T-cell (primary cell): ENCODE data around the gene GRM8. TPM values are rescaled to one million over a fixed set of nuclear protein-coding genes. Genes with fewer than 3 reads are reported as not detected.
A peak's percentile ranks its signal among the peaks of the same experiment; 100 is the strongest.

Experiments used
- ATAC-seq, 4 experiments: fragments of 200-7000 bp in 3 of 4; fragments of 150-1000 bp in 1 of 4; cut with Tn5 transposase; replicated peaks in 1 of 4; 1 replicate in 3 of 4; 2 replicates in 1 of 4; pipeline ENCODE4 v1.10.0; 2021; ENCODE audit warnings: moderate library complexity in 3 of 4, mild to moderate bottlenecking in 2 of 4, moderate number of reproducible peaks in 1 of 4
- CTCF ChIA-PET, 2 donors: fragments of 300-600 bp; sonication (Branson Sonifier 250); formaldehyde crosslinking; loops; one replicate each; lab custom pipeline; 2022; ENCODE audit warnings: antibody characterized with exemption in 2 of 2; lab: Charles Lee
- POLR2A ChIA-PET, 2 donors: fragments of 300-600 bp; sonication (Branson Sonifier 250); formaldehyde crosslinking; loops; one replicate each; lab custom pipeline; 2022; ENCODE audit warnings: antibody characterized with exemption in 2 of 2; lab: Charles Lee
- DNase-seq, 35 experiments: peaks; one replicate each; pipeline versions ENCODE4 v3.0.0 to v3.0.0-alpha.2; 2013 to 2023
- H3K27ac ChIP-seq: one replicate; pipeline ENCODE4 v1.5.1; 2013; ENCODE audit warnings: low read length
- H3K27me3 ChIP-seq, 2 experiments: replicated peaks in 1 of 2; 1 replicate in 1 of 2; 2 replicates in 1 of 2; pipeline versions ENCODE4 v1.6.1 to v1.7.0; 2013; ENCODE audit warnings: low read length in 1 of 2, mixed read lengths in 1 of 2; ENCODE audit not compliant: control insufficient read depth in 2 of 2, insufficient read depth in 2 of 2; ENCODE audit errors: extremely low read depth in 1 of 2
- H3K36me3 ChIP-seq, 2 donors: 1 replicate in 1 of 2; 2 replicates in 1 of 2; pipeline versions ENCODE4 v1.6.1 to v1.7.0; 2013; ENCODE audit warnings: low read length in 1 of 2; ENCODE audit not compliant: control insufficient read depth in 2 of 2, insufficient read depth in 1 of 2; ENCODE audit errors: extremely low read depth in 1 of 2
- H3K4me1 ChIP-seq, 2 experiments: 1 replicate in 1 of 2; 2 replicates in 1 of 2; pipeline versions ENCODE4 v1.6.1 to v1.7.0; 2013; ENCODE audit warnings: low read length in 2 of 2, mixed read lengths in 1 of 2; ENCODE audit not compliant: insufficient read depth in 2 of 2, control insufficient read depth in 1 of 2; ENCODE audit errors: extremely low read depth in 1 of 2
- H3K4me3 ChIP-seq, 2 donors: 1 replicate in 1 of 2; 2 replicates in 1 of 2; pipeline versions ENCODE4 v1.5.1 to v1.7.0; 2013; ENCODE audit warnings: mild to moderate bottlenecking in 2 of 2, low read length in 1 of 2, moderate library complexity in 1 of 2; ENCODE audit not compliant: control insufficient read depth in 1 of 2; ENCODE audit errors: extremely low read depth in 1 of 2
- H3K9me3 ChIP-seq: 2 replicates; pipeline ENCODE4 v1.7.0; 2013
- H3K27ac Mint-ChIP-seq, 2 donors: one replicate each; pipeline ENCODE4 v1.8.0; 2020 to 2021; ENCODE audit warnings: mild to moderate bottlenecking in 2 of 2, mixed read lengths in 2 of 2
- H3K27me3 Mint-ChIP-seq, 2 donors: one replicate each; pipeline ENCODE4 v1.8.0; 2021 to 2022; ENCODE audit warnings: mixed read lengths in 2 of 2
- H3K36me3 Mint-ChIP-seq: one replicate; pipeline ENCODE4 v1.8.0; 2021; ENCODE audit warnings: mixed read lengths
- H3K4me1 Mint-ChIP-seq, 3 donors: one replicate each; pipeline ENCODE4 v1.8.0; 2020 to 2022; ENCODE audit warnings: mixed read lengths in 3 of 3, mild to moderate bottlenecking in 1 of 3
- H3K4me3 Mint-ChIP-seq, 3 donors: one replicate each; pipeline ENCODE4 v1.8.0; 2020 to 2022; ENCODE audit warnings: mild to moderate bottlenecking in 3 of 3, mixed read lengths in 3 of 3, moderate library complexity in 3 of 3
- H3K9me3 Mint-ChIP-seq, 3 donors: one replicate each; pipeline ENCODE4 v1.8.0; 2020 to 2022; ENCODE audit warnings: mixed read lengths in 3 of 3
- WGBS: methylation state at CpG from one replicate; pipeline ENCODE4 v1.1.5; 2013; ENCODE audit warnings: missing lambda C conversion rate; ENCODE audit not compliant: insufficient coverage; 5-methylcytosine and 5-hydroxymethylcytosine counted together
- total RNA-seq, 35 experiments: library from RNA in 6 of 35; stranded (reverse) in 6 of 35; fragments of 120-200 nt in 1 of 35; gene quantifications; one replicate each; pipeline versions ENCODE4 v1.2.1 to v1.2.4 and lab custom pipeline; 2013 to 2026

GRM8 gene
- total RNA-seq, 5 donors from 2014 or later (not counting 1 experiment from before 2014, with no cell fraction given): not detected

DNA sequence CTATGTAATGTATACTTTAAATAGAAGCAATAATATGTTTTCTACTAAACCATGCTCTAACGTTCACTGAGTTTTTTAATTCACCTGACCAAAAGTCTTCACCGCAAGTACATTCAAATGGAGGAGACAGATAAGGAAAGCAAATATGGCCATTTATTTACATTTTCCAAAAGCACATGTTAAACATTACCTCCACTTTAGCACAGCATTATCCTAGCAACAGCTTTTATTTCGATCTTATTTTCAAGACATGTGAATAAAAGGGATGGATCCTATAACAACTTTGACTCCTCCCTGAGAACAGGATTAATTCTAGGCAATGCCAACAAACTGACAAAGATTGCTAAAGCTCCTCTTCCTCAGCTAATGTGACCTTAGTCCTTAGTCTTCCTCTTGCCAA is 11.5 kb upstream of the GRM8 start:
- no peaks in the 10 kb centered on the region for H3K9me3 ChIP-seq
- H3K4me1 Mint-ChIP-seq: peaks cover 0 to 7% (median under 1%) of the 10 kb centered on the region in 3 donors
- peaks cover 3 to 5% of the 10 kb centered on the region in 2 experiments for H3K27me3 ChIP-seq
- ChIA-PET CTCF (no interaction called here), POLR2A (no interaction called here)
- H3K36me3 ChIP-seq: no peaks in the 10 kb centered on the region
- no peak overlapping the region for H3K4me3 Mint-ChIP-seq
- ATAC-seq: no peak
- no peak overlapping the region for H3K4me3 ChIP-seq
- no peak overlapping the region for H3K27ac ChIP-seq
- H3K27me3 Mint-ChIP-seq: peaks cover 30 to 47% of the 10 kb centered on the region in 2 donors
- H3K27ac Mint-ChIP-seq: no peak overlapping the region
- WGBS: 83% methylated on average over 2 of the region's 3 CpGs
- no peaks in the 10 kb centered on the region for H3K4me1 ChIP-seq
- no peak for DNase-seq
- H3K36me3 Mint-ChIP-seq: no peaks in the 10 kb centered on the region
- peaks cover 0 to 6% (median 0%) of the 10 kb centered on the region in 3 donors for H3K9me3 Mint-ChIP-seq

DNA sequence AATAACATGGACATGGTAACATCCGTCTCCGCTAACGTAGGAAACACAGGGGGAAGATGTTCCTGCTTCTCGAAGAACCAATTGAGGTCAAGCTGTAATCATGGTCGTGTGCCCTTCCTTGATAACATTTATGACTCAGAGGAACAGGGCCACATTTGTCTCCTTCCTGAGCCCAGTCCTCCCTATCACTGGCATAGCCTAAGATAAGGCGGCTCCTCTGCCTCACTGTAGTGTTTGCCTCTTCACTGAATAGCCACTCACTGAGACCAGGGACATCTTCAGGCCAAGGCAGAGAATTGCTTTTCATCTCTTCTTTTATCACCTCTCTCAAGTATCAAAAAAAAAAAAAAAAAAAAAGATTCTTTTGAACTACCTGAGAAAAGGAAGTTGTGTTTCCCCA is 5.4 kb upstream of the GRM8 start:
- Mint-ChIP-seq H3K36me3 (no peaks in the 10 kb centered on the region), H3K9me3 (peaks cover 0 to 9% (median 0%) of the 10 kb centered on the region in 3 donors), H3K4me3 (no peak overlapping the region), H3K4me1 (peaks cover 12 to 18% (median 13%) of the 10 kb centered on the region in 3 donors), H3K27me3 (peaks cover 46 to 62% of the 10 kb centered on the region in 2 donors), H3K27ac (no peak overlapping the region)
- H3K4me1 ChIP-seq: peaks cover 0 to 5% of the 10 kb centered on the region in 2 experiments
- H3K9me3 ChIP-seq: no peaks in the 10 kb centered on the region
- peaks cover 8 to 35% of the 10 kb centered on the region in 2 experiments for H3K27me3 ChIP-seq
- no peak overlapping the region for H3K27ac ChIP-seq
- POLR2A ChIA-PET: interaction anchor here in 1 of 2 donors (0.5 kb wide), 1 partner anchor 35 kb away, joined by 3 read pairs; no protein-coding TSS in a partner anchor
- ATAC-seq (no peak), DNase-seq (no peak)
- CTCF ChIA-PET: interaction anchor here in 1 of 2 donors (0.5 kb wide), 1 partner anchor 1370 kb away, joined by 4 read pairs; no protein-coding TSS in a partner anchor
- no peaks in the 10 kb centered on the region for H3K36me3 ChIP-seq
- WGBS: 66% methylated on average over 5 of the region's 6 CpGs
- H3K4me3 ChIP-seq: no peak overlapping the region

DNA sequence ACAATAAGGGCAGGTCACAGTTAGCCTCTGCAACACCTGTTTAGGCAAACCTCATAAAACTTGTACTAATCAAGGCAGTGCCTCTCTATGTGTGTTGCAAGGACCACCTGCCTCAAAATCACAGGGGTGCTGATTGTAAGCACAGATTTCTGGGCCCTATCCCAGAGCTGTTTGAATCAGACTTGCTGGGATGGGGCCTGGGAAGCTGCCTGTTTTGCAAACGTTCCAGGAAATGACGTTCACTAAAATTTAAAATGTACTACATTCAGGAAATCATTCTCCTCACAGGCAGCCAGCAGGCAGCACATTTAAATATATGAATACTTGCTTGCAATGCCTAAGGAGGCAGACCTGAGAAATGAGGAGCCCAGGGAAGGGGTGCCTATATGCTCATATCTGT is 4.3 kb upstream of the GRM8 start:
- H3K27ac ChIP-seq: no peak overlapping the region
- no peak for ATAC-seq
- no peak overlapping the region for H3K4me3 ChIP-seq
- no CpG with 5 or more reads among the region's 2 CpGs for WGBS
- no peaks in the 10 kb centered on the region for H3K9me3 ChIP-seq
- H3K36me3 ChIP-seq: no peaks in the 10 kb centered on the region
- no peaks in the 10 kb centered on the region for H3K36me3 Mint-ChIP-seq
- H3K27me3 ChIP-seq: peaks cover 8 to 42% of the 10 kb centered on the region in 2 experiments
- peaks cover 46 to 62% of the 10 kb centered on the region in 2 donors for H3K27me3 Mint-ChIP-seq
- DNase-seq: no peak
- H3K4me3 Mint-ChIP-seq: no peak overlapping the region
- ChIA-PET POLR2A (interaction anchor here in 1 of 2 donors (0.6 kb wide), 1 partner anchor 96 kb away, joined by 3 read pairs; no protein-coding TSS in a partner anchor), CTCF (no interaction called here)
- peaks cover 0 to 9% (median 0%) of the 10 kb centered on the region in 3 donors for H3K9me3 Mint-ChIP-seq
- peaks cover 17 to 24% (median 18%) of the 10 kb centered on the region in 3 donors for H3K4me1 Mint-ChIP-seq
- no peak overlapping the region for H3K27ac Mint-ChIP-seq
- H3K4me1 ChIP-seq: peaks cover 3 to 14% of the 10 kb centered on the region in 2 experiments

DNA sequence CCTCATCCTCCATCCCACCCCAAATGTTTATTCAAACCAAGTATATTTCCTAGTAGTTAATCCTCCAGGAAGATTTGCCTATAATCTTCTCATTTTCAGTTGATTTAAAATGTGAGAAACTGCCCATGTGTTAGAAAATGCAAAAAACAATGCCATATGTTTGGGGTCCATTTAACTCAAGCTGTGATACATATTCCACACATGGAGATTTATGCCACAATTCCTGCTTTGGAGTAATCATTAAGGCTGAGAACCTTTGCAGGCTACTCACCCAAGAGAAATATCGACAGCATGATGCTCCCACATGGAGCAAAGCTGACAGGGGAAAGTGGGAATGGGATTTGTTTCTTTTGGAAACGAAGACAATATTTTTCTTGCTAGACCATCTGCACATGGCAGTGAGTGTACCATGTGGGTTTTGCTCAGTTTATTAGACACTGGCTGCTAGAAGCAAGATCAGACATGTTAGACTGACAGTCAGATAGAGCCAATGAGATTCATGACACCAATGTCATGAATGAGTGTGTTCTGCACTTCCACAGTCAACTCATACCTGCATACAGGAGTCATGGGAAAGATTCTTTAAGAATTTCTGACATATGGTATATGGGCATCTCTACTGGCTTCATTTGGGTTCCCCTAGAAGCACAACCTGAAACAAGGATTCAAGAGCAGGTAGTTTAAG is 3.4 kb upstream of the GRM8 start:
- peaks cover 0 to 9% (median 0%) of the 10 kb centered on the region in 3 donors for H3K9me3 Mint-ChIP-seq
- Histone ChIP-seq H3K36me3 (no peaks in the 10 kb centered on the region), H3K27ac (no peak overlapping the region), H3K27me3 (peaks cover 8 to 48% of the 10 kb centered on the region in 2 experiments), H3K4me1 (peaks cover 6 to 23% of the 10 kb centered on the region in 2 experiments), H3K9me3 (no peaks in the 10 kb centered on the region), H3K4me3 (no peak overlapping the region)
- no peak overlapping the region for H3K4me3 Mint-ChIP-seq
- H3K4me1 Mint-ChIP-seq: peaks cover 23 to 30% (median 25%) of the 10 kb centered on the region in 3 donors
- WGBS: 33% methylated on average over 2 of the region's 2 CpGs
- ChIA-PET POLR2A (no interaction called here), CTCF (no interaction called here)
- ATAC-seq (no peak), DNase-seq (no peak)
- no peak overlapping the region for H3K27ac Mint-ChIP-seq
- H3K27me3 Mint-ChIP-seq: peaks cover 46 to 60% of the 10 kb centered on the region in 2 donors
- H3K36me3 Mint-ChIP-seq: no peaks in the 10 kb centered on the region

DNA sequence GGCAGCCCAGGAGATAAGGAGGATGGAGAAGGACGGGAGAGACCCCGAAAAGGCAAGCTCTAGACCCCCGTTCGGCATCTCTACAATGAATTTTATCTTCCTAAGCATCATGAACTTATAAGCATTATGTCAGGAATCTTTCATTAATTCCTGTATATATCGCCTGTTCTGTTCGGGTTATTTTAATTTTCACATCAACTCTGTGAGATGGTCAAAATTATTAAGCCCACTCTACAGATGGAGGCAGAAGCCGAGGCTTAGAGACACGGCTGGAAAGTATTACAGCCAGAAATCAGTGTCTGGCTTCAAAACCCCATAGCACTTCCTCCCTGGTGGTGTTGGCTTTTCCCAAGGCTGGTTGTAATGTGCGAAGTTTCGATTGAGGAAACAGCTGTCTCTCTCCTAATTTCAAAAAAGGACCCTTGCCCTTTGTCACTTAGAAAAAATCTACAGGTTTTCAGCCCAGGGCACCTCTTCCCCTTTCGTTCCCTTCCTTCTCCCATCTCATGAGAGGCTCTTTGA is 1.5 kb upstream of the GRM8 start:
- no peak for ATAC-seq
- no peaks in the 10 kb centered on the region for H3K9me3 ChIP-seq
- H3K4me1 ChIP-seq: peaks cover 6 to 28% of the 10 kb centered on the region in 2 experiments
- H3K4me3 ChIP-seq: peak overlapping the region in 1 of 2 donors; percentile 92
- peaks cover 62 to 68% of the 10 kb centered on the region in 2 donors for H3K27me3 Mint-ChIP-seq
- H3K27ac ChIP-seq: no peak overlapping the region
- peaks cover 18 to 59% of the 10 kb centered on the region in 2 experiments for H3K27me3 ChIP-seq
- WGBS: 40% methylated on average over 1 of the region's 11 CpGs
- H3K36me3 Mint-ChIP-seq: no peaks in the 10 kb centered on the region
- CTCF ChIA-PET: interaction anchor here (0.6 to 1.5 kb wide), 8 partner anchors 8 to 188 kb away, joined by 3 to 5 read pairs (median 3); no protein-coding TSS in a partner anchor
- peak overlapping the region in 1 of 2 donors; percentile 16 for H3K27ac Mint-ChIP-seq
- no peak for DNase-seq
- peaks cover 32 to 35% (median 34%) of the 10 kb centered on the region in 3 donors for H3K4me1 Mint-ChIP-seq
- H3K36me3 ChIP-seq: no peaks in the 10 kb centered on the region
- peak overlapping the region; percentile 84 to 85 (median 84) for H3K4me3 Mint-ChIP-seq
- POLR2A ChIA-PET: interaction anchor here in 1 of 2 donors (0.6 kb wide), 1 partner anchor 12 kb away, joined by 3 read pairs; no protein-coding TSS in a partner anchor
- H3K9me3 Mint-ChIP-seq: peaks cover 0 to 3% (median 0%) of the 10 kb centered on the region in 3 donors
